ENCODE results near the gene HTRA3. TPM values are rescaled to one million over a fixed set of nuclear protein-coding genes. Genes with fewer than 3 reads are reported as not detected.

The HTRA3 gene
- total and polyA plus RNA-seq, 2 of the 8 experiments (the other 6 are each of a cell fraction or from before 2014, with no cell fraction given), result 3.2 to 5.8 TPM

DNA sequence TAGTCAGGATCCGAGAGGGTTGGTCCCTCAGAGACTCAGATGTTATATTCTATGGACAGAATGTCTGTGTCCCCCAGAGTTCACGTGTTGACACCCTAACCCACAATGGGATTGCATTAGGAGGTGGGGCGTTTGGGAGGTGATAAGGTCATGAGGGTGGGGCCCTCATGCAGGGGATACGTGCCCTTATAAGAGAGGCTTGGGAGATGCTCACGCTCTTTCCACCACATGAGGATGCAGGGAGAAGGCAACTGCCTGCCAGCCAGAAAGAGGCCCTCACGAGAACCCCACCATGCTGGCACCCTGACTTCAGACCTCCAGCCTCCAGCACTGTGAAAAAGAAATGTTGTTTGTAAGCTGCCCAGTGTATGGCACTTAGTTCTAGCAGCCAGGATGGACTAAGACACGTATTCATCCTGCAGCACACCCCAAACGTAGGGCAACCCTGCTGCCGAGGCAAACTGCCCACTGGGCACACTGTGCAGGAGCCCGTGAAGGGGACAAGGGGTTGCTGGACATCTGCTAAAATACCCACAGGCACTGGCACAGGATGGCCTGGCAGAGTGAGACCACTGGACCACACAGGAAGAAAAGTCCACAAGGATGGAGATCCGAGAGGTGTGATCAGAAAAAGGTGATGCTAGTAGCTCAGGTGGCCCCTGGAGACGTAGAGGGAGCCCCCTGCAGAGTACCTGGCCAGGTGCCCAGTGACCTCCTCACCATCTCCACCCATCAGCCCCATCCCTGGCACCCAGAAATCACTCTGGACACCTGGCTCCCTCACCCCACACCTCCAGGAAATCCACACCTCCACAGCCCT lies 62.7 kb downstream of the HTRA3 start:
- H3K9me3 ChIP-seq (ENCODE audit: insufficient read depth in 2 of 2, low read depth in 1 of 2, low read length in 1 of 2), result peaks cover 0 to 4% of the 10 kb centered on the region in 2 experiments; a peak in 1 of 4 replicates
- no peaks in the 10 kb centered on the region for H3K36me3 ChIP-seq (ENCODE audit: control insufficient read depth in 2 of 4, insufficient read depth in 4 of 4, low read length in 3 of 4)
- no peak for DNase-seq (ENCODE audit: low read depth in 1 of 2, low spot score in 2 of 2)
- no peak overlapping the region for H2AK5ac ChIP-seq (ENCODE audit: low read depth, low read length)
- H3K9ac ChIP-seq (replicated peaks in 1 of 4; ENCODE audit: extremely low read depth in 1 of 4, low read depth in 3 of 4, low read length in 3 of 4), result no peak overlapping the region
- ChIA-PET POLR2A (ENCODE audit: partially characterized antibody) (no interaction called here), CTCF (ENCODE audit: partially characterized antibody) (interaction anchor here (0.9 to 3.0 kb wide), 6 partner anchors 9 to 70 kb away, joined by 3 to 13 read pairs (median 6); no protein-coding TSS in a partner anchor)
- no peak for FAIRE-seq
- H3K23ac ChIP-seq (ENCODE audit: insufficient read length), result no peak overlapping the region
- H3K18ac ChIP-seq (ENCODE audit: extremely low read depth, low read length), result no peak overlapping the region
- no peak overlapping the region for H2BK12ac ChIP-seq (ENCODE audit: low read depth, low read length)
- H3K56ac ChIP-seq (replicated peaks; ENCODE audit: insufficient read length, low read depth, low read length), result no peak overlapping the region
- no peak overlapping the region for H3K4ac ChIP-seq (replicated peaks; ENCODE audit: insufficient read length, low read depth, low read length)
- H3K79me1 ChIP-seq (ENCODE audit: low read depth, low read length), result no peaks in the 10 kb centered on the region
- no peak overlapping the region for H3K4me2 ChIP-seq (ENCODE audit: insufficient read depth in 1 of 2, low read depth in 2 of 2, low read length in 2 of 2)
- H3K79me2 ChIP-seq (ENCODE audit: control insufficient read depth in 1 of 2, insufficient read depth in 2 of 2, low read length in 2 of 2), result no peaks in the 10 kb centered on the region
- H4K91ac ChIP-seq (replicated peaks; ENCODE audit: insufficient read length, low read length), result no peak overlapping the region
- WGBS, 2 experiments (ENCODE audit: extremely low coverage in 1 of 2, insufficient coverage in 1 of 2, insufficient read length in 1 of 2, insufficient replicate concordance in 2 of 2, low coverage in 1 of 2, low lambda C conversion rate in 2 of 2, missing lambda C conversion rate in 1 of 2), result 91% methylated on average over 11 of the region's 12 CpGs; no CpG with 5 or more reads in 1 of the 2 experiments
- no peak overlapping the region for H3K4me3 ChIP-seq (ENCODE audit: extremely low read depth in 1 of 4, insufficient read depth in 2 of 4, low read depth in 3 of 4, low read length in 4 of 4)
- H2BK5ac ChIP-seq (ENCODE audit: low read depth, low read length), result no peak overlapping the region
- H3K27ac ChIP-seq (ENCODE audit: low read depth, low read length), result no peak overlapping the region
- H3K23me2 ChIP-seq (ENCODE audit: low read depth, low read length), result no peaks in the 10 kb centered on the region
- H3K14ac ChIP-seq (ENCODE audit: insufficient read length), result no peak overlapping the region
- TF ChIP-seq, protein P1, sequence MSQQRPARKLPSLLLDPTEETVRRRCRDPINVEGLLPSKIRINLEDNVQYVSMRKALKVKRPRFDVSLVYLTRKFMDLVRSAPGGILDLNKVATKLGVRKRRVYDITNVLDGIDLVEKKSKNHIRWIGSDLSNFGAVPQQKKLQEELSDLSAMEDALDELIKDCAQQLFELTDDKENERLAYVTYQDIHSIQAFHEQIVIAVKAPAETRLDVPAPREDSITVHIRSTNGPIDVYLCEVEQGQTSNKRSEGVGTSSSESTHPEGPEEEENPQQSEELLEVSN (IDR thresholded peaks at IDR 0.05), result no peak
- no peak for TF ChIP-seq TAF7 (optimal IDR thresholded peaks at IDR 0.05; ENCODE audit: borderline replicate concordance, low read depth, low read length)
- no peak for TF ChIP-seq SAP30 (IDR thresholded peaks at IDR 0.05; ENCODE audit: insufficient read depth, insufficient replicate concordance, low read length)
- no peak for TF ChIP-seq HDAC6 (IDR thresholded peaks at IDR 0.05; ENCODE audit: low read depth, low read length)
- no peak for TF ChIP-seq POLR2A (IDR thresholded peaks at IDR 0.05; ENCODE audit: control extremely low read depth in 1 of 2, low read depth in 2 of 2, low read length in 2 of 2)
- no peak for TF ChIP-seq BCL11A (IDR thresholded peaks at IDR 0.05; ENCODE audit: low read depth in 2 of 2, low read length in 2 of 2)
- no peak for TF ChIP-seq CHD2 (IDR thresholded peaks at IDR 0.05; ENCODE audit: low read length)
- TF ChIP-seq EGR1 (IDR thresholded peaks at IDR 0.05; ENCODE audit: borderline replicate concordance, low read depth, low read length), result no peak
- TF ChIP-seq TEAD4 (IDR thresholded peaks at IDR 0.05; ENCODE audit: low read depth, low read length), result no peak
- no peak for TF ChIP-seq EP300 (IDR thresholded peaks at IDR 0.05; ENCODE audit: borderline replicate concordance in 1 of 2, low read depth in 2 of 2, low read length in 2 of 2)
- no peak for TF ChIP-seq CBX8 (IDR thresholded peaks at IDR 0.05; ENCODE audit: borderline replicate concordance, low read depth, low read length)
- no peak for TF ChIP-seq POLR2AphosphoS5 (IDR thresholded peaks at IDR 0.05; ENCODE audit: low read depth, low read length)
- no peaks in the 10 kb centered on the region for H3K4me1 ChIP-seq (replicated peaks in 1 of 4; ENCODE audit: control insufficient read depth in 3 of 4, insufficient read depth in 4 of 4, low read length in 3 of 4)
- H2BK15ac ChIP-seq (ENCODE audit: low read length), result no peak overlapping the region
- no peak overlapping the region for H4K5ac ChIP-seq (ENCODE audit: insufficient read length, low read depth, low read length)
- no peaks in the 10 kb centered on the region for H4K20me1 ChIP-seq (replicated peaks in 1 of 2; ENCODE audit: control insufficient read depth in 1 of 2, insufficient read depth in 2 of 2, low read length in 2 of 2)
- no peak overlapping the region for H2BK120ac ChIP-seq (replicated peaks; ENCODE audit: low read depth, low read length)
- H4K8ac ChIP-seq (ENCODE audit: extremely low read depth, insufficient read depth, low read length), result no peak overlapping the region
- no peak overlapping the region for H2BK20ac ChIP-seq (ENCODE audit: low read length)
- H2AFZ ChIP-seq (ENCODE audit: low read length), result no peak overlapping the region
- H3K27me3 ChIP-seq (replicated peaks in 1 of 4; ENCODE audit: control insufficient read depth in 3 of 4, extremely low read depth in 1 of 4, insufficient read depth in 3 of 4, low read length in 3 of 4), result no peaks in the 10 kb centered on the region

Measured in H1 (cell line).